Measurements from ENCODE around the gene IGSF21. TPM values are rescaled to one million over a fixed set of nuclear protein-coding genes. Genes with fewer than 3 reads are reported as not detected.

Gene IGSF21
- total RNA-seq, 4 donors from 2014 or later, result 0.31 to 3.5 (median 1.7) TPM

DNA sequence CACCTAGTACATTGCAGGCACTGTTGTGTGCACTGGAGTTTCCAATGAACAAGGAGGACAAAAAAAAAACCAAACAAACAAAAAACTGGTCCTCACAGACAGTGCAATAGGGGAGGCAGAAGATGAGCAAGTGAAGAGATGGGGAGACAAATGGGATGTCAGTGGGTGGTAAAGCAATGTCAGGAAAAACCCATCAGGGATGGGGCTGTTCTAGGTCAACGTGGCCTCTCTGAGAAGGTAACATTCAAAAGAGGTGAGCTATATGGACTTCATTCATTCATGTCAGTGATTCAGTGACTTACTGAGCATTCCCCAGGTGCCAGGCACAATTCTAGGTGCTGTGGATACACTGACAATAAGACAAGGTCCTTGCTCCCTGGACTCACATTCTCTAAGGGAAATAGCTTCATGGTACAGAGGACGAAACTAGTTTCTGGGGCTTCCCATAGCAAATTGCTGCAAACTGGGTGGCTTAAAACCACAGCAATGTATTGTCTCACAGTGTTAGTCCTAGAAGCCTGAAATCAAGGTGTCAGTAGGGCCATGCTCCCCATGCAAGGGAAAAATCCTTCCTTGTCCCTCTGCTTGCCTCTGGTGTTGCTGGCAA is 232.7 kb downstream of the IGSF21 start:
- WGBS, 2 donors (ENCODE audit: low coverage in 1 of 2), result 70 to 100% methylated on average over 1 to 2 of the region's 2 CpGs

GRCh38 chr1:18340787-18341186 is 233.2 kb downstream of the IGSF21 start:
- no peak for ATAC-seq
- Histone ChIP-seq H3K27ac (no peak overlapping the region), H3K4me3 (no peak overlapping the region), H3K36me3 (no peaks in the 10 kb centered on the region), H3K4me1 (no peaks in the 10 kb centered on the region), H3K9me3 (no peaks in the 10 kb centered on the region), H3K27me3 (peaks cover 54% of the 10 kb centered on the region)
- 44 to 71% methylated on average over 2 of the region's 2 CpGs for WGBS, 2 donors (ENCODE audit: low coverage in 1 of 2)
- TF ChIP-seq CTCF (IDR thresholded peaks at IDR 0.05), result no peak
- no peak for TF ChIP-seq EP300 (IDR thresholded peaks at IDR 0.05)
- TF ChIP-seq POLR2A (IDR thresholded peaks at IDR 0.05), result no peak
- no peak for TF ChIP-seq POLR2AphosphoS5 (IDR thresholded peaks at IDR 0.05)

More for the DNA sequence above, 232.7 kb downstream of the IGSF21 start:
- H3K4me3 ChIP-seq, result no peak overlapping the region
- TF ChIP-seq POLR2AphosphoS5 (IDR thresholded peaks at IDR 0.05) (no peak), EP300 (IDR thresholded peaks at IDR 0.05) (no peak), CTCF (IDR thresholded peaks at IDR 0.05) (no peak), POLR2A (IDR thresholded peaks at IDR 0.05) (no peak)
- no peaks in the 10 kb centered on the region for H3K9me3 ChIP-seq
- H3K4me1 ChIP-seq, result no peaks in the 10 kb centered on the region
- no peaks in the 10 kb centered on the region for H3K36me3 ChIP-seq
- peaks cover 60% of the 10 kb centered on the region for H3K27me3 ChIP-seq
- no peak overlapping the region for H3K27ac ChIP-seq
- no peak for ATAC-seq

DNA sequence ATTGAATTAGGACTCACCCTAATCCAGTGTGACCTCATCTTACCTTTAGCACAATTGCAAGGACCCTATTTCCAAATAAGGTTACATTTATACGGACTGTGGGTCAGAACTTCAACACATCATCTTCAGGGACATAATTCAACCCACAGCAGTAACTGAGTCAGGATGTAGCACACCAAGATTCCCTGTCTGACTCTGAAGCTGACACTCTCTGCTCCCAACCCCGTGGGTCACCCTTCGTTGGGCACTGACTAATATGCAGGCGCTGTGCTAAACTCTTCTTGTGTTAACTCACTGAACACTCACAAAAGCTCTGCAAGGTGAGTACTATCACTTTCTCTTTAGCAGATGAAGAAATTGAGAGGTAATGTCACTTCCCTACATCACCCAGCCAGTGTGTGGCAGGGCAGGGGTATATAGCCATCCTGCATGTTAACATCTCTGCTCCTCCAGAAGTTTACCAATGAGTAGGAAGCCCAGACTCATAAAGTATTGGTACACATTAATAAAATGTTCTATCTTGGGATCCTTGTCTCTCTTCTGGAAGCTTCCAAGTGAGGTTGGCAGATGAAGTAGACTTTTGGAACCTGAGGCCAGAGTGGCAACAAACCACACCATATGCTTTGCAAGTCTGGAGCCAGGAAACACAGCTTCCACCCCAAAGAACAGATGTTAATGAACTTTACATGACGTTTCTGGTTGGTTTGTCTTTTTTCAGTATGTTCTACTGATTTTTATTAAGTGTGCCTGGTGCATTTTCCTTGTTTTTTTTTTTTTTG is 233.9 kb downstream of the IGSF21 start:
- WGBS, 2 donors (ENCODE audit: low coverage in 1 of 2), result 65 to 74% methylated on average over 3 to 5 of the region's 5 CpGs
- H3K27ac ChIP-seq, result no peak overlapping the region
- no peaks in the 10 kb centered on the region for H3K4me1 ChIP-seq
- H3K4me3 ChIP-seq, result no peak overlapping the region
- TF ChIP-seq EP300 (IDR thresholded peaks at IDR 0.05), result no peak
- no peak for TF ChIP-seq POLR2A (IDR thresholded peaks at IDR 0.05)
- TF ChIP-seq CTCF (IDR thresholded peaks at IDR 0.05), result no peak
- TF ChIP-seq POLR2AphosphoS5 (IDR thresholded peaks at IDR 0.05), result no peak
- peaks cover 52% of the 10 kb centered on the region for H3K27me3 ChIP-seq
- H3K9me3 ChIP-seq, result no peaks in the 10 kb centered on the region
- no peak for ATAC-seq
- no peaks in the 10 kb centered on the region for H3K36me3 ChIP-seq

GRCh38 chr1:18342744-18343143 is 235.1 kb downstream of the IGSF21 start:
- Histone ChIP-seq H3K27me3 (peaks cover 49% of the 10 kb centered on the region), H3K9me3 (no peaks in the 10 kb centered on the region), H3K4me1 (no peaks in the 10 kb centered on the region), H3K36me3 (no peaks in the 10 kb centered on the region), H3K4me3 (no peak overlapping the region), H3K27ac (no peak overlapping the region)
- TF ChIP-seq CTCF (IDR thresholded peaks at IDR 0.05) (no peak), POLR2AphosphoS5 (IDR thresholded peaks at IDR 0.05) (no peak), EP300 (IDR thresholded peaks at IDR 0.05) (no peak), POLR2A (IDR thresholded peaks at IDR 0.05) (no peak)
- no peak for ATAC-seq
- 74 to 87% methylated on average over 2 to 4 of the region's 4 CpGs for WGBS, 2 donors (ENCODE audit: low coverage in 1 of 2)

GRCh38 chr1:18343581-18343980 is 236.0 kb downstream of the IGSF21 start:
- Histone ChIP-seq H3K36me3 (no peaks in the 10 kb centered on the region), H3K4me3 (no peak overlapping the region), H3K4me1 (no peaks in the 10 kb centered on the region), H3K27me3 (peaks cover 44% of the 10 kb centered on the region), H3K9me3 (no peaks in the 10 kb centered on the region), H3K27ac (no peak overlapping the region)
- ATAC-seq, result no peak
- WGBS, 2 donors (ENCODE audit: low coverage in 1 of 2), result 76 to 84% methylated on average over 4 of the region's 5 CpGs
- no peak for TF ChIP-seq CTCF (IDR thresholded peaks at IDR 0.05)
- no peak for TF ChIP-seq EP300 (IDR thresholded peaks at IDR 0.05)
- TF ChIP-seq POLR2AphosphoS5 (IDR thresholded peaks at IDR 0.05), result no peak
- no peak for TF ChIP-seq POLR2A (IDR thresholded peaks at IDR 0.05)

All from gastroesophageal sphincter (tissue), 4 donors.